DOHH2 (cell line): ENCODE measurements around the gene ZNF223.

Source experiments
- H3F3A ChIP-seq: fragments of 200-600 bp; sonication (generic), shearing (Covaris generic); 2 replicates; pipeline ENCODE4 v1.6.0; 2016; ENCODE audit warnings: antibody characterized with exemption, mild to moderate bottlenecking; ENCODE audit not compliant: control insufficient read depth, insufficient read depth
- H3K27ac ChIP-seq: fragments of 200-600 bp; sonication (generic); 2 replicates; pipeline ENCODE4 v1.5.1; 2014; ENCODE audit warnings: low read depth, mild to moderate bottlenecking, low read length, moderate library complexity
- H3K27me3 ChIP-seq: fragments of 200-600 bp; sonication (generic); 2 replicates; pipeline ENCODE4 v1.6.1; 2014; ENCODE audit warnings: mild to moderate bottlenecking, low read length, mixed read lengths; ENCODE audit not compliant: control insufficient read depth
- H3K36me3 ChIP-seq: fragments of 200-600 bp; sonication (generic); 2 replicates; pipeline ENCODE4 v1.6.1; 2014; ENCODE audit warnings: mild to moderate bottlenecking, low read length, moderate library complexity, mixed read lengths; ENCODE audit not compliant: control insufficient read depth
- H3K4me1 ChIP-seq: fragments of 200-600 bp; sonication (generic); 2 replicates; pipeline ENCODE4 v1.6.1; 2014; ENCODE audit warnings: mild to moderate bottlenecking, low read length, mixed read lengths; ENCODE audit not compliant: control insufficient read depth
- H3K4me2 ChIP-seq: fragments of 200-600 bp; sonication (generic); 2 replicates; pipeline ENCODE4 v1.6.0; 2014; ENCODE audit warnings: mild to moderate bottlenecking, low read length, moderate library complexity
- H3K4me3 ChIP-seq: fragments of 200-600 bp; sonication (generic); 2 replicates; pipeline ENCODE4 v1.5.1; 2014; ENCODE audit warnings: mild to moderate bottlenecking, low read length, mixed read lengths
- H3K79me2 ChIP-seq: fragments of 200-600 bp; sonication (generic); 2 replicates; pipeline ENCODE4 v1.6.1; 2014; ENCODE audit warnings: mild to moderate bottlenecking, low read length, mixed read lengths; ENCODE audit not compliant: control insufficient read depth
- H3K9me2 ChIP-seq: fragments of 200-600 bp; sonication (generic); replicated peaks from 2 replicates; pipeline ENCODE4 v1.6.1; 2014; ENCODE audit warnings: mild to moderate bottlenecking, low read length, mixed read lengths; ENCODE audit not compliant: control insufficient read depth
- H3K9me3 ChIP-seq: fragments of 200-600 bp; sonication (generic); 2 replicates; pipeline ENCODE4 v1.6.1; 2014; ENCODE audit warnings: antibody characterized with exemption, low read length, mixed read lengths; ENCODE audit not compliant: control insufficient read depth, insufficient read depth
- H4K20me1 ChIP-seq: fragments of 200-600 bp; sonication (generic); 2 replicates; pipeline ENCODE4 v1.6.0; 2014; ENCODE audit warnings: low read depth, mild to moderate bottlenecking, antibody characterized with exemption, low read length, moderate library complexity; ENCODE audit not compliant: control insufficient read depth, insufficient read depth
- CTCF ChIP-seq: fragments of 200-600 bp; sonication (generic); IDR thresholded peaks from one replicate; pipeline ENCODE4 v1.5.1; 2014; ENCODE audit warnings: antibody characterized with exemption, mild to moderate bottlenecking, low read depth, low read length; ENCODE audit not compliant: poor library complexity, severe bottlenecking
- EZH2phosphoT487 ChIP-seq: fragments of 200-600 bp; sonication (generic); IDR thresholded peaks from 2 replicates; pipeline ENCODE4 v1.6.1; 2017; ENCODE audit warnings: borderline replicate concordance, mild to moderate bottlenecking, antibody characterized with exemption, low read length, moderate library complexity, mixed read lengths

The ZNF223 gene

GRCh38 chr19:44025217-44025936, 26.5 kb upstream of the ZNF223 start, which contains the start of gene ZNF222:
Gene ZNF222, plus strand, starts transcription at chr19:44025379. Its CDS starts 58 bp downstream, at chr19:44025437.
- Histone ChIP-seq H3K4me2 (peak within 1 kb of the TSS; percentile 66), H3K36me3 (no peaks in the 10 kb centered on the region), H4K20me1 (no peaks in the 10 kb centered on the region), H3K27ac (no peak within 1 kb of the TSS), H3K79me2 (no peaks in the 10 kb centered on the region), H3K4me1 (peaks cover 9% of the 10 kb centered on the region; the same call in 1 of the 2 replicates), H3F3A (no peaks in the 10 kb centered on the region), H3K9me3 (peaks cover 15% of the 10 kb centered on the region), H3K27me3 (no peaks in the 10 kb centered on the region), H3K9me2 (no peaks in the 10 kb centered on the region), H3K4me3 (peak within 1 kb of the TSS; percentile 68)
- TF ChIP-seq CTCF, result no peak
- no peak for TF ChIP-seq EZH2phosphoT487

- H3K4me3 ChIP-seq, result no peak overlapping the region
- no peaks in the 10 kb centered on the region for H3K27me3 ChIP-seq
- H3K36me3 ChIP-seq, result no peaks in the 10 kb centered on the region
- TF ChIP-seq CTCF (no peak), EZH2phosphoT487 (no peak)
- H3F3A ChIP-seq, result no peaks in the 10 kb centered on the region
- no peak overlapping the region for H3K27ac ChIP-seq
- H3K9me2 ChIP-seq, result no peaks in the 10 kb centered on the region
- H3K4me1 ChIP-seq, result peaks cover 9% of the 10 kb centered on the region; the same call in 1 of the 2 replicates
- H3K79me2 ChIP-seq, result no peaks in the 10 kb centered on the region
- no peak overlapping the region for H3K4me2 ChIP-seq
- H4K20me1 ChIP-seq, result no peaks in the 10 kb centered on the region
- H3K9me3 ChIP-seq, result peaks cover 24% of the 10 kb centered on the region
Measured at GRCh38 chr19:44026622-44027021, 25.2 kb upstream of the ZNF223 start.

- no peaks in the 10 kb centered on the region for H3K36me3 ChIP-seq
- no peak overlapping the region for H3K4me2 ChIP-seq
- H3K79me2 ChIP-seq, result no peaks in the 10 kb centered on the region
- TF ChIP-seq CTCF, result no peak
- no peak for TF ChIP-seq EZH2phosphoT487
- H3K4me1 ChIP-seq, result no peaks in the 10 kb centered on the region
- no peaks in the 10 kb centered on the region for H3F3A ChIP-seq
- H3K27me3 ChIP-seq, result no peaks in the 10 kb centered on the region
- H4K20me1 ChIP-seq, result no peaks in the 10 kb centered on the region
- no peaks in the 10 kb centered on the region for H3K9me2 ChIP-seq
- H3K9me3 ChIP-seq, result peaks cover 26% of the 10 kb centered on the region
- H3K27ac ChIP-seq, result no peak overlapping the region
- H3K4me3 ChIP-seq, result no peak overlapping the region
Measured at GRCh38 chr19:44032001-44032610, 19.7 kb upstream of the ZNF223 start.
